K562 (cell line): ENCODE data around the gene MLLT11. TPM values are rescaled to one million over a fixed set of nuclear protein-coding genes. Genes with fewer than 3 reads are reported as not detected.
A peak's percentile ranks its signal among the peaks of the same experiment; 100 is the strongest.

Experiments
- BCLAF1 ChIP-seq, 2 experiments: fragments of 450-650 bp in 1 of 2; IDR thresholded peaks; 2 replicates each; pipeline ENCODE4 v1.6.1; 2011 to 2017; ENCODE audit warnings: low read depth in 2 of 2, antibody characterized with exemption in 1 of 2, borderline replicate concordance in 1 of 2, low read length in 1 of 2, mild to moderate bottlenecking in 1 of 2, mixed read lengths in 1 of 2; ENCODE audit not compliant: control insufficient read depth in 1 of 2
- BRF1 ChIP-seq: IDR thresholded peaks from 3 replicates; pipeline ENCODE4 v1.6.1; 2011; ENCODE audit warnings: borderline replicate concordance, mild to moderate bottlenecking; ENCODE audit not compliant: insufficient read length; ENCODE audit errors: extremely low read depth
- CC2D1A ChIP-seq: fragments of 450-650 bp; IDR thresholded peaks from 2 replicates; pipeline ENCODE4 v1.6.1; 2017; ENCODE audit warnings: mild to moderate bottlenecking
- GABPA ChIP-seq: fragments of 200-800 bp; sonication (Bioruptor generic); conservative IDR thresholded peaks from 2 replicates; pipeline ENCODE4 v1.6.1; 2016; ENCODE audit warnings: low read depth, missing genetic modification characterization, missing compliant biosample characterization
- HSF4 ChIP-seq: fragments of 250-450 bp; sonication (Bioruptor Pico); IDR thresholded peaks from 2 replicates; pipeline ENCODE4 v2.1.2; 2022; ENCODE audit warnings: mild to moderate bottlenecking, moderate library complexity, borderline replicate concordance
- MEIS2 ChIP-seq: fragments of 450-650 bp; IDR thresholded peaks from 2 replicates; pipeline ENCODE4 v1.6.1; 2014; ENCODE audit warnings: mild to moderate bottlenecking; ENCODE audit not compliant: partially characterized antibody
- SREBF1 ChIP-seq: fragments of 150-350 bp; IDR thresholded peaks from 2 replicates; pipeline ENCODE4 v1.6.1; 2014; ENCODE audit warnings: antibody characterized with exemption, low read depth, low read length, borderline replicate concordance
- TEAD1 ChIP-seq, 2 experiments: fragments of 450-650 bp in 1 of 2; sonication (generic) in 1 of 2; formaldehyde crosslinking; IDR thresholded peaks; 2 replicates each; pipeline versions ENCODE4 v1.4.0 to v1.8.0; 2020 to 2022; ENCODE audit warnings: mild to moderate bottlenecking in 2 of 2, missing genetic modification reagents in 1 of 2
- USF2 ChIP-seq: sonication (generic); formaldehyde crosslinking; IDR thresholded peaks from 2 replicates; pipeline ENCODE4 v1.5.0; 2020; ENCODE audit warnings: missing genetic modification reagents
- ZBTB8A ChIP-seq: fragments of 450-650 bp; IDR thresholded peaks from 2 replicates; pipeline ENCODE4 v1.6.1; 2018; ENCODE audit warnings: mild to moderate bottlenecking, moderate library complexity; ENCODE audit not compliant: partially characterized antibody
- ZNF512 ChIP-seq: IDR thresholded peaks from 2 replicates; pipeline ENCODE4 v1.6.1; 2016; ENCODE audit warnings: missing genetic modification characterization, missing compliant biosample characterization
- polyA plus RNA-seq, 8 experiments: library from polyadenylated mRNA; depleted of rRNA in 4 of 8; stranded (reverse) in 5 of 8; unstranded in 3 of 8; fragments of >200 nt; fragmentation: Nextera tagmentation in 2 of 8; fragmentation: Illumina TruSeq in 1 of 8; extraction: Ambion mirVana in 2 of 8; extraction: Trizol in 1 of 8; gene quantifications; 2 replicates each; pipeline versions ENCODE4 v1.2.1 to v1.2.3, GENCODE V29; 2011 to 2014; ENCODE audit warnings: inconsistent platforms in 1 of 8, missing spikeins in 1 of 8
- total RNA-seq, 7 experiments: library from RNA; depleted of rRNA in 6 of 7; stranded (reverse); fragments of >200 nt in 6 of 7; fragmentation: Illumina TruSeq in 2 of 7; extraction: Trizol in 2 of 7; gene quantifications; 2 replicates each; pipeline versions ENCODE4 v1.2.1 to v1.2.3, GENCODE V29; 2011 to 2021; ENCODE audit warnings: low replicate concordance in 1 of 7
- TF ChIP-seq, protein P1 (sequence below), 2 experiments: fragments of 450-650 bp; formaldehyde crosslinking in 1 of 2; IDR thresholded peaks; 2 replicates each; pipeline versions ENCODE4 v1.4.0 to v1.6.1; 2014 to 2020; ENCODE audit warnings: mild to moderate bottlenecking in 2 of 2, borderline replicate concordance in 1 of 2, low read depth in 1 of 2

Gene MLLT11
- total and polyA plus RNA-seq, 9 of the 15 experiments (the other 6 are each of a cell fraction or from before 2014, with no cell fraction given), result 12.1 to 91.0 (median 22.0) TPM

GRCh38 chr1:151062741-151063371 lies 2.7 kb downstream of the MLLT11 start (continued):
- no peak for TF ChIP-seq USF2
- no peak for TF ChIP-seq CC2D1A
- TF ChIP-seq ZBTB8A, result no peak
- TF ChIP-seq BCLAF1 (IDR thresholded peaks at IDR 0.05; ENCODE audit: borderline replicate concordance in 1 of 2, control insufficient read depth in 1 of 2, low read depth in 2 of 2, low read length in 1 of 2), result no peak
- TF ChIP-seq BRF1, result no peak
- TF ChIP-seq HSF4, result no peak
- TF ChIP-seq ZNF512 (tag), result no peak
- no peak for TF ChIP-seq GABPA (tag)
- TF ChIP-seq, protein P1, sequence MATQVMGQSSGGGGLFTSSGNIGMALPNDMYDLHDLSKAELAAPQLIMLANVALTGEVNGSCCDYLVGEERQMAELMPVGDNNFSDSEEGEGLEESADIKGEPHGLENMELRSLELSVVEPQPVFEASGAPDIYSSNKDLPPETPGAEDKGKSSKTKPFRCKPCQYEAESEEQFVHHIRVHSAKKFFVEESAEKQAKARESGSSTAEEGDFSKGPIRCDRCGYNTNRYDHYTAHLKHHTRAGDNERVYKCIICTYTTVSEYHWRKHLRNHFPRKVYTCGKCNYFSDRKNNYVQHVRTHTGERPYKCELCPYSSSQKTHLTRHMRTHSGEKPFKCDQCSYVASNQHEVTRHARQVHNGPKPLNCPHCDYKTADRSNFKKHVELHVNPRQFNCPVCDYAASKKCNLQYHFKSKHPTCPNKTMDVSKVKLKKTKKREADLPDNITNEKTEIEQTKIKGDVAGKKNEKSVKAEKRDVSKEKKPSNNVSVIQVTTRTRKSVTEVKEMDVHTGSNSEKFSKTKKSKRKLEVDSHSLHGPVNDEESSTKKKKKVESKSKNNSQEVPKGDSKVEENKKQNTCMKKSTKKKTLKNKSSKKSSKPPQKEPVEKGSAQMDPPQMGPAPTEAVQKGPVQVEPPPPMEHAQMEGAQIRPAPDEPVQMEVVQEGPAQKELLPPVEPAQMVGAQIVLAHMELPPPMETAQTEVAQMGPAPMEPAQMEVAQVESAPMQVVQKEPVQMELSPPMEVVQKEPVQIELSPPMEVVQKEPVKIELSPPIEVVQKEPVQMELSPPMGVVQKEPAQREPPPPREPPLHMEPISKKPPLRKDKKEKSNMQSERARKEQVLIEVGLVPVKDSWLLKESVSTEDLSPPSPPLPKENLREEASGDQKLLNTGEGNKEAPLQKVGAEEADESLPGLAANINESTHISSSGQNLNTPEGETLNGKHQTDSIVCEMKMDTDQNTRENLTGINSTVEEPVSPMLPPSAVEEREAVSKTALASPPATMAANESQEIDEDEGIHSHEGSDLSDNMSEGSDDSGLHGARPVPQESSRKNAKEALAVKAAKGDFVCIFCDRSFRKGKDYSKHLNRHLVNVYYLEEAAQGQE (IDR thresholded peaks at IDR 0.05; ENCODE audit: borderline replicate concordance), result no peak
- TF ChIP-seq, protein P1 (CRISPR knock-in tag; IDR thresholded peaks at IDR 0.05; ENCODE audit: low read depth), result no peak
- no peak for TF ChIP-seq SREBF1
- TF ChIP-seq TEAD1 (CRISPR knock-in tag; IDR thresholded peaks at IDR 0.05), result peak in 1 of 2 experiments; percentile 53; a peak in 1 of 4 replicates
- TF ChIP-seq MEIS2, result no peak
